Ovary (tissue), 9 donors: ENCODE measurements around the gene COL5A3. TPM values are rescaled to one million over a fixed set of nuclear protein-coding genes. Genes with fewer than 3 reads are reported as not detected.
A peak's percentile ranks its signal among the peaks of the same experiment; 100 is the strongest.

Source experiments
- DNase-seq, 5 donors: peaks; one replicate each; pipeline ENCODE4 v3.0.0-alpha.2; 2019 to 2020
- H3K27ac ChIP-seq, 2 donors: fragments of 200-600 bp; one replicate each; pipeline versions ENCODE4 v1.5.1 to v1.8.0; 2019 to 2022
- H3K27me3 ChIP-seq: fragments of 200-600 bp; one replicate; pipeline ENCODE4 v1.8.0; 2022
- H3K36me3 ChIP-seq: fragments of 200-600 bp; sonication (generic); one replicate; pipeline ENCODE4 v1.5.1; 2019
- H3K4me1 ChIP-seq: one replicate; pipeline ENCODE4 v1.8.1; 2013; ENCODE audit warnings: mild to moderate bottlenecking, moderate library complexity; ENCODE audit not compliant: insufficient read depth
- H3K4me3 ChIP-seq: fragments of 200-600 bp; sonication (generic); one replicate; pipeline ENCODE4 v1.5.1; 2017
- H3K9me3 ChIP-seq, 2 donors: fragments of 200-600 bp in 1 of 2; sonication (generic) in 1 of 2; one replicate each; pipeline versions ENCODE4 v1.5.1 to v1.8.1; 2013 to 2019; ENCODE audit warnings: mild to moderate bottlenecking in 1 of 2, moderate library complexity in 1 of 2
- EP300 ChIP-seq: sonication (generic); formaldehyde crosslinking; IDR thresholded peaks from one replicate; pipeline ENCODE4 v1.6.1; 2017; ENCODE audit warnings: antibody characterized with exemption
- POLR2A ChIP-seq: fragments of 450-650 bp; IDR thresholded peaks from one replicate; pipeline ENCODE4 v1.6.1; 2017; ENCODE audit warnings: antibody characterized with exemption, mild to moderate bottlenecking, moderate library complexity
- WGBS, 3 donors: extraction: QIAGEN DNeasy Blood & Tissue Kit in 1 of 3; methylation state at CpG; one replicate each; pipeline versions ENCODE4 v1.1.5 to v1.1.7; 2013 to 2017; 5-methylcytosine and 5-hydroxymethylcytosine counted together
- intact Hi-C, 4 donors: fragments of 100-400 bp; cut with DNase I; formaldehyde crosslinking; loops; one replicate each; pipeline versions ENCODE4 v1.11.0 to v1.15.1; 2022 to 2023
- polyA plus RNA-seq, 2 donors: library from polyadenylated mRNA; stranded (reverse); fragments of 200-250 nt in 1 of 2; fragments of 350-450 nt in 1 of 2; fragmentation: Illumina TruSeq in 1 of 2; extraction: RNeasy Lipid Tissue Mini Kit (QIAGEN cat#74804) in 1 of 2; gene quantifications; one replicate each; pipeline ENCODE4 v1.2.3, GENCODE V29; 2013 to 2014
- total RNA-seq, 7 donors: library from RNA; depleted of rRNA in 2 of 7; stranded (reverse); fragments of >200 nt in 2 of 7; fragmentation: NEBNext Ultra II Directional in 3 of 7; extraction: Animal tissue kit (Norgen Biotek cat#: 25700) in 3 of 7; gene quantifications; one replicate each; pipeline versions ENCODE4 v1.1.0 to v1.2.4, GENCODE V29; 2016 to 2023
- TF ChIP-seq, protein P1 (sequence below), 3 donors: fragments of 450-650 bp in 2 of 3; fragments of 200-600 bp in 1 of 3; IDR thresholded peaks; one replicate each; pipeline versions ENCODE4 v1.5.1 to v1.8.0; 2016 to 2022; ENCODE audit warnings: antibody characterized with exemption in 3 of 3, mild to moderate bottlenecking in 1 of 3
- donor health status: DM: no; HTN: no; CAD: no; lungs with moderate emphysema.
- donor health status: DM: no; HTN: no; CAD: no.
- donor health status: Bipolar disorder and iron deficiency.
- donor health status: DM: yes; HTN: yes; CAD: no.
- donor health status: DM: no; HTN: no; CAD: no.
- donor health status: DM: yes; HTN: yes; CAD: no.

Gene COL5A3
- total and polyA plus RNA-seq, 9 donors = 1.5 to 9.0 (median 4.4) TPM

GRCh38 chr19:10001899-10002298, 8.4 kb downstream of the COL5A3 start:
- Histone ChIP-seq H3K27me3 (no peaks in the 10 kb centered on the region), H3K4me3 (no peak overlapping the region), H3K27ac (no peak overlapping the region), H3K9me3 (no peaks in the 10 kb centered on the region), H3K4me1 (peaks cover 2% of the 10 kb centered on the region), H3K36me3 (no peaks in the 10 kb centered on the region)
- intact Hi-C loops = loop anchor here in 1 of 4 donors (10.0 kb wide), 1 partner anchor 67 kb away; the partner anchor contains the start of gene OLFM2
- peak in 4 of 5 donors; percentile 25 to 57 (median 34) for DNase-seq
- 31 to 38% (median 36%) methylated on average over 4 to 6 of the region's 6 CpGs for WGBS, 3 donors
- no peak for TF ChIP-seq POLR2A
- TF ChIP-seq EP300 = no peak
- TF ChIP-seq, protein P1, sequence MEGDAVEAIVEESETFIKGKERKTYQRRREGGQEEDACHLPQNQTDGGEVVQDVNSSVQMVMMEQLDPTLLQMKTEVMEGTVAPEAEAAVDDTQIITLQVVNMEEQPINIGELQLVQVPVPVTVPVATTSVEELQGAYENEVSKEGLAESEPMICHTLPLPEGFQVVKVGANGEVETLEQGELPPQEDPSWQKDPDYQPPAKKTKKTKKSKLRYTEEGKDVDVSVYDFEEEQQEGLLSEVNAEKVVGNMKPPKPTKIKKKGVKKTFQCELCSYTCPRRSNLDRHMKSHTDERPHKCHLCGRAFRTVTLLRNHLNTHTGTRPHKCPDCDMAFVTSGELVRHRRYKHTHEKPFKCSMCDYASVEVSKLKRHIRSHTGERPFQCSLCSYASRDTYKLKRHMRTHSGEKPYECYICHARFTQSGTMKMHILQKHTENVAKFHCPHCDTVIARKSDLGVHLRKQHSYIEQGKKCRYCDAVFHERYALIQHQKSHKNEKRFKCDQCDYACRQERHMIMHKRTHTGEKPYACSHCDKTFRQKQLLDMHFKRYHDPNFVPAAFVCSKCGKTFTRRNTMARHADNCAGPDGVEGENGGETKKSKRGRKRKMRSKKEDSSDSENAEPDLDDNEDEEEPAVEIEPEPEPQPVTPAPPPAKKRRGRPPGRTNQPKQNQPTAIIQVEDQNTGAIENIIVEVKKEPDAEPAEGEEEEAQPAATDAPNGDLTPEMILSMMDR (IDR thresholded peaks at IDR 0.05) = no peak

DNA sequence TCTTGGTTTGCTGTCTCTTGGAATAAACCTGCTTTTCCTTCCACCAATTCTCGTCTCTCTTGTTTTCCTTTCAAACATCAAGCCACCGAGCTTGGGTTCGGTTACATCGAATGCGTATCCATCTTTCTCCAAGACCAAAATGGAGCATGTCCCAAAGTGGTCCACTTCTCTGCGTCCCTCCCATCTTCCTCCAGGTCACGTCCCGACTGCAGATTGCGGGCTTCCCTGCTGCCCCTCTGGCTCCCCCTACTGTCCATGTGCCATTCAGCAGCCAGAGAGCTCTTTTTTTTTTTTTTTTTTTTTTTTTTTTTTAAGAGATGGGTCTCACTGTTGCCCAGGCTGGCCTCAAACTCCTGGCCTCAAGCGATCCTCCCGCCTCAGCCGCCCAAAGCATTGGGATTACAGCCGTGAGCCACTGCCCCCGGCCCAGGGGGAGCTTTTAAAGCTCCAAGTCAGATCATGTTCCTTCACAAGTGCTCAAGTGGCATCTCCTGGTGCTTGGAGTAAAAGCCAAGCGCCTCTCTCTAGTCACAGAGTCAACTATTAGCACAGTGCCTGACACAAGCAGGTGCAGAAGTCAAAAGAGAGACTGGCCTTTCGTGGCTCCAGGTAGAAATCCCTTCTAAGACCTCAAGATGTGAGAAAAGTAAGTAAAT, 10.0 kb downstream of the COL5A3 start:
- Histone ChIP-seq H3K4me3 (no peak overlapping the region), H3K4me1 (no peaks in the 10 kb centered on the region), H3K27me3 (no peaks in the 10 kb centered on the region), H3K27ac (no peak overlapping the region), H3K36me3 (no peaks in the 10 kb centered on the region), H3K9me3 (no peaks in the 10 kb centered on the region)
- TF ChIP-seq, protein P1 (IDR thresholded peaks at IDR 0.05) = peak in 2 of 3 donors; percentile 36 to 73
- TF ChIP-seq POLR2A = no peak
- TF ChIP-seq EP300 = no peak
- WGBS, 3 donors = 13 to 18% (median 15%) methylated on average over 16 of the region's 16 CpGs
- intact Hi-C loops = loop anchor here in 1 of 4 donors (10.0 kb wide), 1 partner anchor 65 kb away; the partner anchor contains the start of gene OLFM2
- peak; percentile 61 to 77 (median 72) for DNase-seq

DNA sequence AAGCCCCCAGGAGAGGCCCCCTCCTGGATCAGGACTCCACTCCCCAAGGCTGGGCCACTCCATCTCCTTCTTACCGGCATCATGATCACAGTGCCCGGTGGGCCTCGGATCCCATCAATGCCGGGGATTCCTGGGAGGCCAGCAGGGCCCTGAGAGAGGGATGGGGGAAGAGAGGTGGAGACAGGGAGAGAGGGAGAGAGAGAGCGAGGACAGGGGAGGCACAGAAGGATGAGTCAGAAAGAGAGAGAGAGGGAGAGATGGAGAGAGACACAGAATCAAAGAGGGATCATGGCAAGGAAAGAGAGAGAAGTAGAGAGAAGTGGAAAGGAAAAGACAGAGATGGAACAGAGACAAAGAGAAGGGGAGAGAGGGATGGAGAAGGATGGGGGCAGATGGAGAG, 13.8 kb downstream of the COL5A3 start:
- no peak overlapping the region for H3K27ac ChIP-seq
- DNase-seq = no peak
- TF ChIP-seq EP300 = no peak
- TF ChIP-seq POLR2A = no peak
- TF ChIP-seq, protein P1 (IDR thresholded peaks at IDR 0.05) = no peak
- H3K9me3 ChIP-seq = no peaks in the 10 kb centered on the region
- no peaks in the 10 kb centered on the region for H3K27me3 ChIP-seq
- H3K4me1 ChIP-seq = no peaks in the 10 kb centered on the region
- intact Hi-C loops = no loop called here
- whole genome bisulfite sequencing, 3 donors = 47 to 60% (median 52%) methylated on average over 5 of the region's 5 CpGs
- H3K36me3 ChIP-seq = no peaks in the 10 kb centered on the region
- no peak overlapping the region for H3K4me3 ChIP-seq

- Histone ChIP-seq H3K36me3 (no peaks in the 10 kb centered on the region), H3K4me3 (no peak overlapping the region), H3K9me3 (no peaks in the 10 kb centered on the region), H3K27ac (no peak overlapping the region), H3K27me3 (no peaks in the 10 kb centered on the region), H3K4me1 (no peaks in the 10 kb centered on the region)
- TF ChIP-seq EP300 = no peak
- TF ChIP-seq, protein P1 (IDR thresholded peaks at IDR 0.05) = no peak
- no peak for TF ChIP-seq POLR2A
- DNase-seq = no peak
- intact Hi-C loops = no loop called here
- 60 to 65% (median 63%) methylated on average over 7 of the region's 7 CpGs for WGBS, 3 donors
Measured at GRCh38 chr19:9995999-9996398, 14.3 kb downstream of the COL5A3 start.
